Keratinocyte (primary cell): ENCODE data around the gene EGR4. TPM values are rescaled to one million over a fixed set of nuclear protein-coding genes. Genes with fewer than 3 reads are reported as not detected.

Source experiments
- DNase-seq: peaks from one replicate; pipeline ENCODE4 v3.0.0-alpha.2; 2011; ENCODE audit warnings: low read depth, missing footprints, low spot score
- FAIRE-seq: peaks from 2 replicates; lab custom pipeline; 2011; peaks lifted over from hg19 to GRCh38; lab: Jason Lieb, UNC
- H2AFZ ChIP-seq: 2 replicates; pipeline ENCODE4 v1.6.0; 2012; ENCODE audit warnings: low read length, control low read depth, inconsistent platforms; ENCODE audit not compliant: control insufficient read depth
- H3K27ac ChIP-seq: 2 replicates; pipeline ENCODE4 v1.5.1; 2011; ENCODE audit warnings: low read length; ENCODE audit not compliant: control insufficient read depth, insufficient read depth
- H3K27me3 ChIP-seq: 3 replicates; pipeline ENCODE4 v1.6.0; 2011; ENCODE audit warnings: low read length; ENCODE audit not compliant: control insufficient read depth, insufficient read depth; ENCODE audit errors: extremely low read depth
- H3K36me3 ChIP-seq, 2 experiments: 2 replicates in 1 of 2; 3 replicates in 1 of 2; pipeline ENCODE4 v1.5.1; 2011; ENCODE audit warnings: low read length in 2 of 2, mild to moderate bottlenecking in 1 of 2; ENCODE audit not compliant: control insufficient read depth in 2 of 2, insufficient read depth in 2 of 2; ENCODE audit errors: extremely low read depth in 1 of 2
- H3K4me1 ChIP-seq: 3 replicates; pipeline ENCODE4 v1.5.1; 2011; ENCODE audit warnings: low read length; ENCODE audit not compliant: control insufficient read depth, insufficient read depth; ENCODE audit errors: extremely low read depth
- H3K4me2 ChIP-seq: 3 replicates; pipeline ENCODE4 v1.6.0; 2011; ENCODE audit warnings: low read depth, low read length; ENCODE audit not compliant: control insufficient read depth, insufficient read depth; ENCODE audit errors: extremely low read depth
- H3K4me3 ChIP-seq, 3 experiments: fragments of 200-600 bp in 1 of 3; sonication (generic) in 1 of 3; 2 replicates in 2 of 3; 3 replicates in 1 of 3; pipeline ENCODE4 v1.5.1; 2011 to 2016; ENCODE audit warnings: low read length in 3 of 3, mild to moderate bottlenecking in 3 of 3, control low read depth in 2 of 3, inconsistent platforms in 1 of 3, low read depth in 1 of 3, mixed read lengths in 1 of 3, mixed run types in 1 of 3, moderate library complexity in 1 of 3; ENCODE audit not compliant: control insufficient read depth in 2 of 3, insufficient read depth in 2 of 3; ENCODE audit errors: extremely low read depth in 1 of 3
- H3K79me2 ChIP-seq: 2 replicates; pipeline ENCODE4 v1.6.0; 2012; ENCODE audit warnings: low read length; ENCODE audit not compliant: control insufficient read depth, insufficient read depth
- H3K9ac ChIP-seq: 3 replicates; pipeline ENCODE4 v1.6.0; 2011; ENCODE audit warnings: low read length; ENCODE audit not compliant: control insufficient read depth, insufficient read depth; ENCODE audit errors: extremely low read depth
- H3K9me1 ChIP-seq: 3 replicates; pipeline ENCODE4 v1.6.0; 2011; ENCODE audit warnings: low read length; ENCODE audit not compliant: control insufficient read depth, insufficient read depth; ENCODE audit errors: extremely low read depth
- H3K9me3 ChIP-seq: 2 replicates; pipeline ENCODE4 v1.5.1; 2012; ENCODE audit warnings: low read depth, low read length; ENCODE audit not compliant: control insufficient read depth
- H4K20me1 ChIP-seq: 3 replicates; pipeline ENCODE4 v1.6.0; 2011; ENCODE audit warnings: low read length; ENCODE audit not compliant: control insufficient read depth, insufficient read depth; ENCODE audit errors: extremely low read depth
- EZH2 ChIP-seq: IDR thresholded peaks from one replicate; pipeline ENCODE4 v1.6.1; 2012; ENCODE audit warnings: inconsistent platforms, mild to moderate bottlenecking, low read length, moderate library complexity
- dilution Hi-C: fragments of 300-500 bp; cut with MboI; formaldehyde crosslinking; loops from one replicate; pipeline ENCODE4 v1.7.0; 2020; ENCODE audit warnings: low sequenced_read_pairs; ENCODE audit not compliant: extremely low pct_ligation_motif_present
- polyA plus RNA-seq, 5 experiments: library from polyadenylated mRNA; depleted of rRNA in 3 of 5; stranded (reverse) in 3 of 5; stranded (forward) in 1 of 5; unstranded in 1 of 5; fragments of >200 nt; gene quantifications; 1 replicate in 1 of 5; 2 replicates in 3 of 5; 3 replicates in 1 of 5; pipeline versions ENCODE4 v1.2.1 to v1.2.3, GENCODE V29; 2011 to 2012; ENCODE audit warnings: missing spikeins in 2 of 5, low read depth in 1 of 5, low replicate concordance in 1 of 5
- TF ChIP-seq, protein P1 (sequence below), 3 experiments: IDR thresholded peaks in 1 of 3; conservative IDR thresholded peaks in 1 of 3; optimal IDR thresholded peaks in 1 of 3; 2 replicates in 2 of 3; 3 replicates in 1 of 3; pipeline versions ENCODE3 to v1.5.1; 2011; ENCODE audit warnings: low read length in 3 of 3, mild to moderate bottlenecking in 3 of 3, moderate library complexity in 2 of 3, control low read depth in 1 of 3, inconsistent platforms in 1 of 3; ENCODE audit not compliant: insufficient read depth in 2 of 3; ENCODE audit errors: extremely low read depth in 1 of 3

Gene EGR4
- polyA plus RNA-seq, 1 donor (not counting 4 experiments of a cell fraction or from before 2014, with no cell fraction given), result not detected

DNA sequence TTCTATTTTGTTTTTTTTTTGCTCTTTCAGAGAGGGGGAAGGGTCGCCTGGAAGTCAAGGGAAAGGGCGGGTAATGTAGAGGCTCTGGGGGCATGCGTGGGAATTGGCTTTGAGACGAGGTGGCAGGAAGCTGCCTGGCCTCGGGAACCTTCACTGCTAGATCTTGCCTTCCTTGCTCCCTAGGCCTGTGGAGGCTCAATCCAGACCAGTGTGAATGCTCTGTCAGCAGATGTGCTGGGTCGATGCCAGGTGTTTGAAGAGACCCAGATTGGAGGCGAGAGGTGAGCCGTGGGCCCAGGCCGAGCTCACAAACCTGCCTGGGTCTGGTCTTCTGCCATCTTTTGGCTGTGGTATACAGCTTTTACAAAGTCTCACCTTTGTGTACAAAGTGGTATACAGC, 43.7 kb downstream of the EGR4 start:
- Histone ChIP-seq H3K27ac (no peak overlapping the region), H3K4me3 (no peak overlapping the region), H3K9me3 (no peaks in the 10 kb centered on the region), H3K27me3 (no peaks in the 10 kb centered on the region), H3K79me2 (peaks cover 17% of the 10 kb centered on the region), H4K20me1 (peaks cover 21% of the 10 kb centered on the region), H3K4me2 (no peak overlapping the region), H3K4me1 (peaks cover 14% of the 10 kb centered on the region), H2AFZ (no peak overlapping the region), H3K9me1 (peaks cover 10% of the 10 kb centered on the region), H3K9ac (no peak overlapping the region), H3K36me3 (peaks cover 54 to 77% of the 10 kb centered on the region in 2 experiments)
- no peak for FAIRE-seq
- TF ChIP-seq, protein P1, sequence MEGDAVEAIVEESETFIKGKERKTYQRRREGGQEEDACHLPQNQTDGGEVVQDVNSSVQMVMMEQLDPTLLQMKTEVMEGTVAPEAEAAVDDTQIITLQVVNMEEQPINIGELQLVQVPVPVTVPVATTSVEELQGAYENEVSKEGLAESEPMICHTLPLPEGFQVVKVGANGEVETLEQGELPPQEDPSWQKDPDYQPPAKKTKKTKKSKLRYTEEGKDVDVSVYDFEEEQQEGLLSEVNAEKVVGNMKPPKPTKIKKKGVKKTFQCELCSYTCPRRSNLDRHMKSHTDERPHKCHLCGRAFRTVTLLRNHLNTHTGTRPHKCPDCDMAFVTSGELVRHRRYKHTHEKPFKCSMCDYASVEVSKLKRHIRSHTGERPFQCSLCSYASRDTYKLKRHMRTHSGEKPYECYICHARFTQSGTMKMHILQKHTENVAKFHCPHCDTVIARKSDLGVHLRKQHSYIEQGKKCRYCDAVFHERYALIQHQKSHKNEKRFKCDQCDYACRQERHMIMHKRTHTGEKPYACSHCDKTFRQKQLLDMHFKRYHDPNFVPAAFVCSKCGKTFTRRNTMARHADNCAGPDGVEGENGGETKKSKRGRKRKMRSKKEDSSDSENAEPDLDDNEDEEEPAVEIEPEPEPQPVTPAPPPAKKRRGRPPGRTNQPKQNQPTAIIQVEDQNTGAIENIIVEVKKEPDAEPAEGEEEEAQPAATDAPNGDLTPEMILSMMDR (optimal IDR thresholded peaks at IDR 0.05 in 1 of 3, IDR thresholded peaks at IDR 0.05 in 1 of 3, conservative IDR thresholded peaks at IDR 0.05 in 1 of 3; ENCODE audit: extremely low read depth in 1 of 3, insufficient read depth in 2 of 3, low read length in 3 of 3), result no peak
- TF ChIP-seq EZH2, result no peak
- dilution Hi-C loops, result no loop called here
- no peak for DNase-seq

- dilution Hi-C loops, result no loop called here
- FAIRE-seq (no peak), DNase-seq (no peak)
- peaks cover 4% of the 10 kb centered on the region for H3K9me1 ChIP-seq
- H3K36me3 ChIP-seq, result peaks cover 47 to 70% of the 10 kb centered on the region in 2 experiments
- peaks cover 22% of the 10 kb centered on the region for H3K79me2 ChIP-seq
- peaks cover 18% of the 10 kb centered on the region for H3K4me1 ChIP-seq
- H3K27me3 ChIP-seq, result no peaks in the 10 kb centered on the region
- no peak overlapping the region for H3K27ac ChIP-seq
- H2AFZ ChIP-seq, result no peak overlapping the region
- H3K9me3 ChIP-seq, result no peaks in the 10 kb centered on the region
- no peak overlapping the region for H3K4me3 ChIP-seq
- H3K4me2 ChIP-seq, result no peak overlapping the region
- H4K20me1 ChIP-seq, result peaks cover 32% of the 10 kb centered on the region
- H3K9ac ChIP-seq, result no peak overlapping the region
- TF ChIP-seq, protein P1 (optimal IDR thresholded peaks at IDR 0.05 in 1 of 3, IDR thresholded peaks at IDR 0.05 in 1 of 3, conservative IDR thresholded peaks at IDR 0.05 in 1 of 3; ENCODE audit: extremely low read depth in 1 of 3, insufficient read depth in 2 of 3, low read length in 3 of 3), result no peak
- no peak for TF ChIP-seq EZH2
These were observed 46.5 kb downstream of the EGR4 start for GRCh38 chr2:73246850-73247249.
